Measurements from ENCODE around the gene DFFB.

DNA sequence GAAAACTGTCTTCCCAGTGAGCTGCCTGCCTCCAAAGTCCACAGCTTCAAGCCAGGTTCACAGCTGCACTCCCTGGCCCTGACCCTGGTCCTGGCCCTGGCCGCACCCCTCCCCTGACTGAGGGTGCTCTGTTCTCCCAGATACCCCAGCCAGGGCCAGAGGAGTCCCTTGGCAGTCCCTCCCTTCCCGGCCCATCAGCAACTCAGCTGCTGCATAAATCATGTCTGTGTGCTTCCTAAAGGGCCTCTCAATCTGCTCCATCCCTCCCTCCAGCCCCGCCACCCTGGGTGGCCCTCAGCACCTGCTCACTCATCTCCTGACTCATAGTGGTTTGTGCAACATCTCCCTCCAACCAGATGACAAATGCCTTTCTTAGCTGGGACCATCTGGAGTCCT, 67.5 kb downstream of the DFFB start:
- TF ChIP-seq, protein P1, sequence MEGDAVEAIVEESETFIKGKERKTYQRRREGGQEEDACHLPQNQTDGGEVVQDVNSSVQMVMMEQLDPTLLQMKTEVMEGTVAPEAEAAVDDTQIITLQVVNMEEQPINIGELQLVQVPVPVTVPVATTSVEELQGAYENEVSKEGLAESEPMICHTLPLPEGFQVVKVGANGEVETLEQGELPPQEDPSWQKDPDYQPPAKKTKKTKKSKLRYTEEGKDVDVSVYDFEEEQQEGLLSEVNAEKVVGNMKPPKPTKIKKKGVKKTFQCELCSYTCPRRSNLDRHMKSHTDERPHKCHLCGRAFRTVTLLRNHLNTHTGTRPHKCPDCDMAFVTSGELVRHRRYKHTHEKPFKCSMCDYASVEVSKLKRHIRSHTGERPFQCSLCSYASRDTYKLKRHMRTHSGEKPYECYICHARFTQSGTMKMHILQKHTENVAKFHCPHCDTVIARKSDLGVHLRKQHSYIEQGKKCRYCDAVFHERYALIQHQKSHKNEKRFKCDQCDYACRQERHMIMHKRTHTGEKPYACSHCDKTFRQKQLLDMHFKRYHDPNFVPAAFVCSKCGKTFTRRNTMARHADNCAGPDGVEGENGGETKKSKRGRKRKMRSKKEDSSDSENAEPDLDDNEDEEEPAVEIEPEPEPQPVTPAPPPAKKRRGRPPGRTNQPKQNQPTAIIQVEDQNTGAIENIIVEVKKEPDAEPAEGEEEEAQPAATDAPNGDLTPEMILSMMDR (conservative IDR thresholded peaks at IDR 0.05; ENCODE audit: low read depth, low read length) = no peak
- TF ChIP-seq FOS (IDR thresholded peaks at IDR 0.05; ENCODE audit: low read depth, low read length) = no peak
- TF ChIP-seq POLR2A (IDR thresholded peaks at IDR 0.05; ENCODE audit: low read depth, low read length) = no peak
- no peak for TF ChIP-seq NFE2L2 (IDR thresholded peaks at IDR 0.05; ENCODE audit: low read depth, low read length)
- TF ChIP-seq MAZ (IDR thresholded peaks at IDR 0.05; ENCODE audit: borderline replicate concordance, low read depth, low read length) = no peak
- no peak for TF ChIP-seq RAD21 (IDR thresholded peaks at IDR 0.05; ENCODE audit: low read length)
- no peak for TF ChIP-seq RFX5 (IDR thresholded peaks at IDR 0.05; ENCODE audit: low read depth, low read length)
- TF ChIP-seq MXI1 (IDR thresholded peaks at IDR 0.05; ENCODE audit: borderline replicate concordance, low read depth, low read length) = no peak
- TF ChIP-seq MAFK (IDR thresholded peaks at IDR 0.05; ENCODE audit: low read depth, low read length) = no peak
- TF ChIP-seq CHD1 (IDR thresholded peaks at IDR 0.05; ENCODE audit: low read depth, low read length) = no peak
- TF ChIP-seq CEBPB (IDR thresholded peaks at IDR 0.05; ENCODE audit: low read depth, low read length) = no peak
- TF ChIP-seq, protein P2, sequence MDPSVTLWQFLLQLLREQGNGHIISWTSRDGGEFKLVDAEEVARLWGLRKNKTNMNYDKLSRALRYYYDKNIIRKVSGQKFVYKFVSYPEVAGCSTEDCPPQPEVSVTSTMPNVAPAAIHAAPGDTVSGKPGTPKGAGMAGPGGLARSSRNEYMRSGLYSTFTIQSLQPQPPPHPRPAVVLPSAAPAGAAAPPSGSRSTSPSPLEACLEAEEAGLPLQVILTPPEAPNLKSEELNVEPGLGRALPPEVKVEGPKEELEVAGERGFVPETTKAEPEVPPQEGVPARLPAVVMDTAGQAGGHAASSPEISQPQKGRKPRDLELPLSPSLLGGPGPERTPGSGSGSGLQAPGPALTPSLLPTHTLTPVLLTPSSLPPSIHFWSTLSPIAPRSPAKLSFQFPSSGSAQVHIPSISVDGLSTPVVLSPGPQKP (IDR thresholded peaks at IDR 0.05; ENCODE audit: borderline replicate concordance, low read depth, low read length) = no peak
- TF ChIP-seq RCOR1 (IDR thresholded peaks at IDR 0.05; ENCODE audit: insufficient replicate concordance, low read length) = no peak
